HepG2 (cell line): ENCODE data around the gene LZTR1. TPM values are rescaled to one million over a fixed set of nuclear protein-coding genes. Genes with fewer than 3 reads are reported as not detected.
A peak's percentile ranks its signal among the peaks of the same experiment; 100 is the strongest.

Experiments used
- FOXP4 ChIP-seq: sonication (generic); formaldehyde crosslinking; IDR thresholded peaks from 2 replicates; pipeline ENCODE4 v1.4.0; 2020; ENCODE audit warnings: missing genetic modification reagents
- GMEB1 ChIP-seq: sonication (generic); formaldehyde crosslinking; IDR thresholded peaks from 2 replicates; pipeline ENCODE4 v1.5.1; 2020; ENCODE audit warnings: missing genetic modification reagents, mild to moderate bottlenecking, borderline replicate concordance
- ISL2 ChIP-seq: sonication (generic); formaldehyde crosslinking; IDR thresholded peaks from 2 replicates; pipeline ENCODE4 v1.5.0; 2020; ENCODE audit warnings: missing genetic modification reagents
- PLRG1 ChIP-seq: fragments of 450-650 bp; conservative IDR thresholded peaks from 2 replicates; pipeline ENCODE4 v1.6.1; 2016
- REPIN1 ChIP-seq: sonication (generic); formaldehyde crosslinking; IDR thresholded peaks from 2 replicates; pipeline ENCODE4 v1.8.0; 2022; ENCODE audit warnings: missing genetic modification reagents, low read depth, mild to moderate bottlenecking, borderline replicate concordance
- SMAD3 ChIP-seq: sonication (generic); formaldehyde crosslinking; IDR thresholded peaks from 2 replicates; pipeline ENCODE4 v1.4.0; 2020; ENCODE audit warnings: missing genetic modification reagents
- SNRNP70 ChIP-seq: fragments of 200-400 bp; formaldehyde crosslinking; IDR thresholded peaks from 2 replicates; pipeline ENCODE4 v1.6.1; 2017; ENCODE audit warnings: mild to moderate bottlenecking, low read depth, low read length, moderate library complexity
- THAP11 ChIP-seq: IDR thresholded peaks from 2 replicates; pipeline ENCODE4 v1.6.1; 2016; ENCODE audit warnings: missing biosample characterization, missing genetic modification reagents
- TIGD3 ChIP-seq: sonication (generic); formaldehyde crosslinking; IDR thresholded peaks from 2 replicates; pipeline ENCODE4 v1.5.1; 2020; ENCODE audit warnings: mild to moderate bottlenecking, missing genetic modification reagents, borderline replicate concordance
- ZNF205 ChIP-seq: IDR thresholded peaks from 2 replicates; pipeline ENCODE4 v1.6.1; 2018; ENCODE audit warnings: missing biosample characterization, missing genetic modification reagents
- ZNF350 ChIP-seq: sonication (generic); formaldehyde crosslinking; IDR thresholded peaks from 2 replicates; pipeline ENCODE4 v1.4.0; 2020; ENCODE audit warnings: mild to moderate bottlenecking, low read depth, missing genetic modification reagents, borderline replicate concordance
- ZNF446 ChIP-seq: sonication (generic); formaldehyde crosslinking; IDR thresholded peaks from 2 replicates; pipeline ENCODE4 v1.5.0; 2020; ENCODE audit warnings: mild to moderate bottlenecking, missing genetic modification reagents
- ZNF672 ChIP-seq: sonication (generic); formaldehyde crosslinking; IDR thresholded peaks from 2 replicates; pipeline ENCODE4 v1.8.1; 2022; ENCODE audit warnings: missing genetic modification reagents
- ZNF83 ChIP-seq: sonication (generic); formaldehyde crosslinking; IDR thresholded peaks from 2 replicates; pipeline ENCODE4 v1.4.0; 2020; ENCODE audit warnings: missing genetic modification reagents, mild to moderate bottlenecking, borderline replicate concordance
- ZSCAN30 ChIP-seq: sonication (generic); formaldehyde crosslinking; IDR thresholded peaks from 2 replicates; pipeline ENCODE4 v1.5.0; 2020; ENCODE audit warnings: mild to moderate bottlenecking, missing genetic modification reagents
- polyA plus RNA-seq, 8 experiments: library from polyadenylated mRNA; depleted of rRNA in 3 of 8; stranded (reverse) in 7 of 8; unstranded in 1 of 8; fragments of >200 nt; fragmentation: Illumina TruSeq in 4 of 8; extraction: Trizol in 4 of 8; gene quantifications; 2 replicates each; pipeline versions ENCODE4 v1.2.1 to v1.2.3, GENCODE V29; 2011 to 2016; ENCODE audit warnings: low read depth in 4 of 8, missing spikeins in 1 of 8, mixed read lengths in 1 of 8; ENCODE audit not compliant: insufficient read depth in 1 of 8
- total RNA-seq, 5 experiments: library from RNA; depleted of rRNA; stranded (reverse); fragments of >200 nt; fragmentation: Illumina TruSeq; extraction: Trizol; gene quantifications; 2 replicates each; pipeline ENCODE4 v1.2.3, GENCODE V29; 2016; ENCODE audit warnings: low read depth in 1 of 5
- TF ChIP-seq, protein P1 (sequence below): sonication (generic); formaldehyde crosslinking; IDR thresholded peaks from 2 replicates; pipeline ENCODE4 v1.4.0; 2020; ENCODE audit warnings: missing genetic modification reagents
- TF ChIP-seq, protein P2 (sequence below): sonication (generic); formaldehyde crosslinking; conservative IDR thresholded peaks from 2 replicates; pipeline ENCODE4 v1.8.0; 2022; ENCODE audit warnings: missing genetic modification reagents
- TF ChIP-seq, protein P3 (sequence below): IDR thresholded peaks from 2 replicates; pipeline ENCODE4 v1.6.1; 2016; ENCODE audit warnings: low read depth, borderline replicate concordance

LZTR1 gene
- total and polyA plus RNA-seq, 2 of the 13 experiments (the other 11 are each of a cell fraction or from before 2014, with no cell fraction given), result 21.8 to 22.4 TPM

- TF ChIP-seq REPIN1 (CRISPR knock-in tag) (no peak), ZNF672 (CRISPR knock-in tag) (no peak), ZNF83 (CRISPR knock-in tag) (no peak), TIGD3 (CRISPR knock-in tag) (no peak; the same call in 1 of the 2 replicates), ZNF350 (no peak), ZSCAN30 (CRISPR knock-in tag) (no peak), FOXP4 (CRISPR knock-in tag) (no peak), SNRNP70 (no peak), ISL2 (CRISPR knock-in tag) (no peak), GMEB1 (CRISPR knock-in tag) (no peak), SMAD3 (CRISPR knock-in tag) (peak; percentile 97), PLRG1 (no peak), ZNF446 (CRISPR knock-in tag) (0 out of 2 replicates have a peak, but pooled peaks have one; percentile 62), ZNF205 (peak; percentile 79), THAP11 (peak; percentile 62)
- TF ChIP-seq, protein P1, sequence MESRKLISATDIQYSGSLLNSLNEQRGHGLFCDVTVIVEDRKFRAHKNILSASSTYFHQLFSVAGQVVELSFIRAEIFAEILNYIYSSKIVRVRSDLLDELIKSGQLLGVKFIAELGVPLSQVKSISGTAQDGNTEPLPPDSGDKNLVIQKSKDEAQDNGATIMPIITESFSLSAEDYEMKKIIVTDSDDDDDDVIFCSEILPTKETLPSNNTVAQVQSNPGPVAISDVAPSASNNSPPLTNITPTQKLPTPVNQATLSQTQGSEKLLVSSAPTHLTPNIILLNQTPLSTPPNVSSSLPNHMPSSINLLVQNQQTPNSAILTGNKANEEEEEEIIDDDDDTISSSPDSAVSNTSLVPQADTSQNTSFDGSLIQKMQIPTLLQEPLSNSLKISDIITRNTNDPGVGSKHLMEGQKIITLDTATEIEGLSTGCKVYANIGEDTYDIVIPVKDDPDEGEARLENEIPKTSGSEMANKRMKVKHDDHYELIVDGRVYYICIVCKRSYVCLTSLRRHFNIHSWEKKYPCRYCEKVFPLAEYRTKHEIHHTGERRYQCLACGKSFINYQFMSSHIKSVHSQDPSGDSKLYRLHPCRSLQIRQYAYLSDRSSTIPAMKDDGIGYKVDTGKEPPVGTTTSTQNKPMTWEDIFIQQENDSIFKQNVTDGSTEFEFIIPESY (CRISPR knock-in tag), result 0 out of 2 replicates have a peak, but pooled peaks have one; percentile 30
- TF ChIP-seq, protein P2, sequence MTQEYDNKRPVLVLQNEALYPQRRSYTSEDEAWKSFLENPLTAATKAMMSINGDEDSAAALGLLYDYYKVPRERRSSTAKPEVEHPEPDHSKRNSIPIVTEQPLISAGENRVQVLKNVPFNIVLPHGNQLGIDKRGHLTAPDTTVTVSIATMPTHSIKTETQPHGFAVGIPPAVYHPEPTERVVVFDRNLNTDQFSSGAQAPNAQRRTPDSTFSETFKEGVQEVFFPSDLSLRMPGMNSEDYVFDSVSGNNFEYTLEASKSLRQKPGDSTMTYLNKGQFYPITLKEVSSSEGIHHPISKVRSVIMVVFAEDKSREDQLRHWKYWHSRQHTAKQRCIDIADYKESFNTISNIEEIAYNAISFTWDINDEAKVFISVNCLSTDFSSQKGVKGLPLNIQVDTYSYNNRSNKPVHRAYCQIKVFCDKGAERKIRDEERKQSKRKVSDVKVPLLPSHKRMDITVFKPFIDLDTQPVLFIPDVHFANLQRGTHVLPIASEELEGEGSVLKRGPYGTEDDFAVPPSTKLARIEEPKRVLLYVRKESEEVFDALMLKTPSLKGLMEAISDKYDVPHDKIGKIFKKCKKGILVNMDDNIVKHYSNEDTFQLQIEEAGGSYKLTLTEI (CRISPR knock-in tag), result no peak
- TF ChIP-seq, protein P3, sequence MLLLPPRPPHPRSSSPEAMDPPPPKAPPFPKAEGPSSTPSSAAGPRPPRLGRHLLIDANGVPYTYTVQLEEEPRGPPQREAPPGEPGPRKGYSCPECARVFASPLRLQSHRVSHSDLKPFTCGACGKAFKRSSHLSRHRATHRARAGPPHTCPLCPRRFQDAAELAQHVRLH (CRISPR knock-in tag), result peak; percentile 95
Measured at GRCh38 chr22:21009638-21010425, 27.7 kb downstream of the LZTR1 start (continued).
